ENCODE measurements around the gene TMTC3. TPM values are rescaled to one million over a fixed set of nuclear protein-coding genes. Genes with fewer than 3 reads are reported as not detected.

TMTC3 gene
- total and polyA plus RNA-seq, 2 of the 4 experiments (the other 2 are of a cell fraction), result 3.7 to 44.3 TPM

GRCh38 chr12:88181881-88182280 is 39.8 kb downstream of the TMTC3 start:
- H3K18ac ChIP-seq (ENCODE audit: low read depth, low read length), result no peak overlapping the region
- no peak overlapping the region for H4K8ac ChIP-seq (ENCODE audit: low read depth in 2 of 2, low read length in 2 of 2)
- H2BK20ac ChIP-seq (ENCODE audit: low read depth, low read length), result no peak overlapping the region
- H3K27ac ChIP-seq (ENCODE audit: insufficient read depth, low read length), result no peak overlapping the region
- dilution Hi-C loops (cut with HindIII; ENCODE audit: low sequenced_read_pairs, unreplicated experiment) (no loop called here), intact Hi-C loops (cut with micrococcal nuclease) (no loop called here), in situ Hi-C loops (cut with MboI; ENCODE audit: low sequenced_read_pairs) (no loop called here)
- no peak for DNase-seq
- H3K14ac ChIP-seq (replicated peaks; ENCODE audit: low read depth, low read length), result no peak overlapping the region
- H2AK5ac ChIP-seq (ENCODE audit: low read depth, low read length), result no peak overlapping the region
- H2BK15ac ChIP-seq (ENCODE audit: low read depth, low read length), result no peak overlapping the region
- H3K9me1 ChIP-seq (ENCODE audit: insufficient read depth, low read length), result no peaks in the 10 kb centered on the region
- no peak overlapping the region for H2BK5ac ChIP-seq (ENCODE audit: low read depth, low read length, poor library complexity, severe bottlenecking)
- no peak for ATAC-seq (ENCODE audit: low read depth)
- H3K9ac ChIP-seq (ENCODE audit: low read depth, low read length), result no peak overlapping the region
- H3K9me3 ChIP-seq (ENCODE audit: control insufficient read depth, insufficient read depth, low read length), result no peaks in the 10 kb centered on the region
- ChIA-PET POLR2A (ENCODE audit: unreplicated experiment) (no interaction called here), CTCF (no interaction called here)
- H3K4me1 ChIP-seq (ENCODE audit: control insufficient read depth, insufficient read depth, low read length), result no peaks in the 10 kb centered on the region
- WGBS, 2 experiments (ENCODE audit: extremely low coverage in 2 of 2, insufficient read length in 1 of 2), result no CpG with 5 or more reads among the region's 3 CpGs
- H2AFZ ChIP-seq (replicated peaks; ENCODE audit: low read length, poor library complexity), result no peak overlapping the region
- no peak overlapping the region for H4K5ac ChIP-seq (ENCODE audit: low read depth, low read length)
- H4K20me1 ChIP-seq (ENCODE audit: insufficient read depth, low read length), result no peaks in the 10 kb centered on the region
- H3K56ac ChIP-seq (ENCODE audit: extremely low read depth, insufficient read depth, low read length), result no peak overlapping the region
- H3K79me1 ChIP-seq (ENCODE audit: low read depth in 1 of 2, low read length in 2 of 2), result no peaks in the 10 kb centered on the region; a peak in 1 of 4 replicates
- no TSS peak for BruUV-seq (replicated peaks)
- H4K91ac ChIP-seq (ENCODE audit: insufficient read depth, low read depth, low read length), result no peak overlapping the region
- no peak overlapping the region for H3K23ac ChIP-seq (ENCODE audit: low read depth, low read length)
- H3K4me3 ChIP-seq (ENCODE audit: insufficient read depth, low read depth, low read length), result no peak overlapping the region
- peaks cover 8% of the 10 kb centered on the region for H3K36me3 ChIP-seq (ENCODE audit: control insufficient read depth, insufficient read depth, low read length)
- H3K4ac ChIP-seq (ENCODE audit: low read depth, low read length), result no peak overlapping the region
- H2AK9ac ChIP-seq (replicated peaks; ENCODE audit: low read depth, low read length, poor library complexity), result no peak overlapping the region
- H2BK120ac ChIP-seq (ENCODE audit: low read depth, low read length), result no peak overlapping the region
- H3K27me3 ChIP-seq (ENCODE audit: control insufficient read depth, insufficient read depth, low read length), result no peaks in the 10 kb centered on the region
- 0 out of 2 replicates have a peak, but pooled peaks have one; percentile 25 for TF ChIP-seq CEBPB (IDR thresholded peaks at IDR 0.05; ENCODE audit: low read depth, low read length)
- no peak for TF ChIP-seq RCOR1 (IDR thresholded peaks at IDR 0.05; ENCODE audit: insufficient replicate concordance, low read length)
- no peak for TF ChIP-seq FOS (IDR thresholded peaks at IDR 0.05; ENCODE audit: low read depth, low read length)
- TF ChIP-seq MXI1 (IDR thresholded peaks at IDR 0.05; ENCODE audit: borderline replicate concordance, low read depth, low read length), result no peak
- no peak overlapping the region for H3K4me2 ChIP-seq (ENCODE audit: low read depth, low read length)

Measured in IMR-90 (cell line).